Stimulated activated CD8-positive, alpha-beta memory T cell treated with anti-CD3 and anti-CD28 coated beads, Interleukin-7, amount 100 ng/mL, for 24 hours (primary cell): ENCODE data around the gene ZNF519.
"Not testable (repeated sequence)": the region's sequence is repeated elsewhere in the genome, so short reads cannot be mapped to it uniquely, and the experiment has no call there.

Source experiments
- DNase-seq: peaks from one replicate; pipeline ENCODE4 v3.0.0-alpha.2; 2020; ENCODE audit warnings: low read depth

The ZNF519 gene

GRCh38 chr18:14132271-14132700 is at the start of gene ZNF519:
Gene ZNF519, minus strand, starts transcription at chr18:14132435. Its CDS starts 158 bp downstream, at chr18:14132277.
- peak; percentile 65 for DNase-seq

- DNase-seq: no peak
Observed at GRCh38 chr18:14179306-14179705, 47.1 kb upstream of the ZNF519 start.

- peak; percentile 59 for DNase-seq
Observed at GRCh38 chr18:14178321-14179196, 46.3 kb upstream of the ZNF519 start.

- DNase-seq: not testable (repeated sequence)
Observed at GRCh38 chr18:14177540-14178320, 45.5 kb upstream of the ZNF519 start.

GRCh38 chr18:14175404-14175803 is 43.2 kb upstream of the ZNF519 start:
- not testable (repeated sequence) for DNase-seq

GRCh38 chr18:14174706-14175085 is 42.5 kb upstream of the ZNF519 start:
- no peak for DNase-seq

GRCh38 chr18:14174002-14174705 is 41.9 kb upstream of the ZNF519 start:
- not testable (repeated sequence) for DNase-seq

- DNase-seq: not testable (repeated sequence)
Observed at GRCh38 chr18:14173116-14173951, 41.1 kb upstream of the ZNF519 start.

- DNase-seq: not testable (repeated sequence)
Observed at GRCh38 chr18:14172142-14173115, 40.2 kb upstream of the ZNF519 start.

- not testable (repeated sequence) for DNase-seq
Observed at GRCh38 chr18:14171301-14172141, 39.3 kb upstream of the ZNF519 start.

GRCh38 chr18:14170367-14171036 is 38.3 kb upstream of the ZNF519 start:
- not testable (repeated sequence) for DNase-seq

GRCh38 chr18:14162915-14163314 is 30.7 kb upstream of the ZNF519 start:
- DNase-seq: not testable (repeated sequence)

- DNase-seq: not testable (repeated sequence)
Observed at GRCh38 chr18:14151564-14152113, 19.4 kb upstream of the ZNF519 start.

- not testable (repeated sequence) for DNase-seq
Observed at GRCh38 chr18:14150766-14151165, 18.5 kb upstream of the ZNF519 start.

- DNase-seq: not testable (repeated sequence)
Observed at GRCh38 chr18:14149916-14150420, 17.7 kb upstream of the ZNF519 start.

GRCh38 chr18:14149121-14149850 is 17.1 kb upstream of the ZNF519 start:
- not testable (repeated sequence) for DNase-seq
